Keratinocyte (primary cell): Measurements from ENCODE around the gene SURF4. TPM values are rescaled to one million over a fixed set of nuclear protein-coding genes. Genes with fewer than 3 reads are reported as not detected.

Experiments used
- DNase-seq: peaks from one replicate; pipeline ENCODE4 v3.0.0-alpha.2; 2011; ENCODE audit warnings: low read depth, missing footprints, low spot score
- FAIRE-seq: peaks from 2 replicates; lab custom pipeline; 2011; peaks lifted over from hg19 to GRCh38; lab: Jason Lieb, UNC
- H2AFZ ChIP-seq: 2 replicates; pipeline ENCODE4 v1.6.0; 2012; ENCODE audit warnings: low read length, control low read depth, inconsistent platforms; ENCODE audit not compliant: control insufficient read depth
- H3K27ac ChIP-seq: 2 replicates; pipeline ENCODE4 v1.5.1; 2011; ENCODE audit warnings: low read length; ENCODE audit not compliant: control insufficient read depth, insufficient read depth
- H3K27me3 ChIP-seq: 3 replicates; pipeline ENCODE4 v1.6.0; 2011; ENCODE audit warnings: low read length; ENCODE audit not compliant: control insufficient read depth, insufficient read depth; ENCODE audit errors: extremely low read depth
- H3K36me3 ChIP-seq, 2 experiments: 2 replicates in 1 of 2; 3 replicates in 1 of 2; pipeline ENCODE4 v1.5.1; 2011; ENCODE audit warnings: low read length in 2 of 2, mild to moderate bottlenecking in 1 of 2; ENCODE audit not compliant: control insufficient read depth in 2 of 2, insufficient read depth in 2 of 2; ENCODE audit errors: extremely low read depth in 1 of 2
- H3K4me1 ChIP-seq: 3 replicates; pipeline ENCODE4 v1.5.1; 2011; ENCODE audit warnings: low read length; ENCODE audit not compliant: control insufficient read depth, insufficient read depth; ENCODE audit errors: extremely low read depth
- H3K4me2 ChIP-seq: 3 replicates; pipeline ENCODE4 v1.6.0; 2011; ENCODE audit warnings: low read depth, low read length; ENCODE audit not compliant: control insufficient read depth, insufficient read depth; ENCODE audit errors: extremely low read depth
- H3K4me3 ChIP-seq, 3 experiments: fragments of 200-600 bp in 1 of 3; sonication (generic) in 1 of 3; 2 replicates in 2 of 3; 3 replicates in 1 of 3; pipeline ENCODE4 v1.5.1; 2011 to 2016; ENCODE audit warnings: low read length in 3 of 3, mild to moderate bottlenecking in 3 of 3, control low read depth in 2 of 3, inconsistent platforms in 1 of 3, low read depth in 1 of 3, mixed read lengths in 1 of 3, mixed run types in 1 of 3, moderate library complexity in 1 of 3; ENCODE audit not compliant: control insufficient read depth in 2 of 3, insufficient read depth in 2 of 3; ENCODE audit errors: extremely low read depth in 1 of 3
- H3K79me2 ChIP-seq: 2 replicates; pipeline ENCODE4 v1.6.0; 2012; ENCODE audit warnings: low read length; ENCODE audit not compliant: control insufficient read depth, insufficient read depth
- H3K9ac ChIP-seq: 3 replicates; pipeline ENCODE4 v1.6.0; 2011; ENCODE audit warnings: low read length; ENCODE audit not compliant: control insufficient read depth, insufficient read depth; ENCODE audit errors: extremely low read depth
- H3K9me1 ChIP-seq: 3 replicates; pipeline ENCODE4 v1.6.0; 2011; ENCODE audit warnings: low read length; ENCODE audit not compliant: control insufficient read depth, insufficient read depth; ENCODE audit errors: extremely low read depth
- H3K9me3 ChIP-seq: 2 replicates; pipeline ENCODE4 v1.5.1; 2012; ENCODE audit warnings: low read depth, low read length; ENCODE audit not compliant: control insufficient read depth
- H4K20me1 ChIP-seq: 3 replicates; pipeline ENCODE4 v1.6.0; 2011; ENCODE audit warnings: low read length; ENCODE audit not compliant: control insufficient read depth, insufficient read depth; ENCODE audit errors: extremely low read depth
- CTCF ChIP-seq, 3 experiments: IDR thresholded peaks in 1 of 3; conservative IDR thresholded peaks in 1 of 3; optimal IDR thresholded peaks in 1 of 3; 2 replicates in 2 of 3; 3 replicates in 1 of 3; pipeline versions ENCODE3 to v1.5.1; 2011; ENCODE audit warnings: low read length in 3 of 3, mild to moderate bottlenecking in 3 of 3, moderate library complexity in 2 of 3, control low read depth in 1 of 3, inconsistent platforms in 1 of 3; ENCODE audit not compliant: insufficient read depth in 2 of 3; ENCODE audit errors: extremely low read depth in 1 of 3
- EZH2 ChIP-seq: IDR thresholded peaks from one replicate; pipeline ENCODE4 v1.6.1; 2012; ENCODE audit warnings: inconsistent platforms, mild to moderate bottlenecking, low read length, moderate library complexity
- dilution Hi-C: fragments of 300-500 bp; cut with MboI; formaldehyde crosslinking; loops from one replicate; pipeline ENCODE4 v1.7.0; 2020; ENCODE audit warnings: low sequenced_read_pairs; ENCODE audit not compliant: extremely low pct_ligation_motif_present
- polyA plus RNA-seq, 5 experiments: library from polyadenylated mRNA; depleted of rRNA in 3 of 5; stranded (reverse) in 3 of 5; stranded (forward) in 1 of 5; unstranded in 1 of 5; fragments of >200 nt; gene quantifications; 1 replicate in 1 of 5; 2 replicates in 3 of 5; 3 replicates in 1 of 5; pipeline versions ENCODE4 v1.2.1 to v1.2.3, GENCODE V29; 2011 to 2012; ENCODE audit warnings: missing spikeins in 2 of 5, low read depth in 1 of 5, low replicate concordance in 1 of 5

SURF4 gene
- polyA plus RNA-seq, 1 donor (not counting 4 experiments of a cell fraction or from before 2014, with no cell fraction given): 153 TPM

- H3K9me3 ChIP-seq: no peaks in the 10 kb centered on the region
- FAIRE-seq (no peak), DNase-seq (no peak)
- H4K20me1 ChIP-seq: no peaks in the 10 kb centered on the region
- H3K4me2 ChIP-seq: peak overlapping the region; percentile 80
- no peaks in the 10 kb centered on the region for H3K27me3 ChIP-seq
- dilution Hi-C loops: no loop called here
- no peaks in the 10 kb centered on the region for H3K9me1 ChIP-seq
- H3K79me2 ChIP-seq: peaks cover 35% of the 10 kb centered on the region
- TF ChIP-seq CTCF (optimal IDR thresholded peaks at IDR 0.05 in 1 of 3, IDR thresholded peaks at IDR 0.05 in 1 of 3, conservative IDR thresholded peaks at IDR 0.05 in 1 of 3; ENCODE audit: extremely low read depth in 1 of 3, insufficient read depth in 2 of 3, low read length in 3 of 3) (no peak), EZH2 (no peak)
- H3K27ac ChIP-seq: no peak overlapping the region
- H3K9ac ChIP-seq: no peak overlapping the region
- H3K4me1 ChIP-seq: peaks cover 14% of the 10 kb centered on the region
- no peak overlapping the region for H2AFZ ChIP-seq
- H3K36me3 ChIP-seq: peaks cover 2 to 16% of the 10 kb centered on the region in 2 experiments
- no peak overlapping the region for H3K4me3 ChIP-seq
These were observed 43.1 kb upstream of the SURF4 start for GRCh38 chr9:133419005-133419404.

GRCh38 chr9:133417541-133418461, 41.9 kb upstream of the SURF4 start, which contains the start of gene REXO4:
Gene REXO4, minus strand, starts transcription at chr9:133418010. Its CDS starts 166 bp downstream, at chr9:133417844.
- DNase-seq (peak; percentile 53), FAIRE-seq (no peak)
- Histone ChIP-seq H4K20me1 (no peaks in the 10 kb centered on the region), H2AFZ (peak within 1 kb of the TSS; percentile 66), H3K36me3 (peaks cover 4 to 25% of the 10 kb centered on the region in 2 experiments), H3K4me1 (peaks cover 14% of the 10 kb centered on the region), H3K4me3 (peak within 1 kb of the TSS; percentile 67 to 97 (median 90)), H3K9ac (peak within 1 kb of the TSS; percentile 82), H3K27ac (peak within 1 kb of the TSS; percentile 62), H3K27me3 (no peaks in the 10 kb centered on the region), H3K9me3 (no peaks in the 10 kb centered on the region), H3K4me2 (peak within 1 kb of the TSS; percentile 84), H3K79me2 (peaks cover 42% of the 10 kb centered on the region), H3K9me1 (no peaks in the 10 kb centered on the region)
- dilution Hi-C loops: no loop called here
- TF ChIP-seq CTCF (optimal IDR thresholded peaks at IDR 0.05 in 1 of 3, IDR thresholded peaks at IDR 0.05 in 1 of 3, conservative IDR thresholded peaks at IDR 0.05 in 1 of 3; ENCODE audit: extremely low read depth in 1 of 3, insufficient read depth in 2 of 3, low read length in 3 of 3) (no peak), EZH2 (no peak)
